Esophagus squamous epithelium (tissue), 4 donors: ENCODE measurements around the gene METTL24.

Source experiments
- POLR2A ChIP-seq, 4 donors: fragments of 450-650 bp; IDR thresholded peaks; one replicate each; pipeline ENCODE4 v1.6.1; 2017; ENCODE audit warnings: antibody characterized with exemption in 4 of 4, mild to moderate bottlenecking in 4 of 4, moderate library complexity in 3 of 4
- TF ChIP-seq, protein P1 (sequence below), 6 experiments: fragments of 450-650 bp in 4 of 6; fragments of 200-600 bp in 2 of 6; sonication (generic) in 2 of 6; IDR thresholded peaks; one replicate each; pipeline ENCODE4 v1.5.1; 2016 to 2019; ENCODE audit warnings: antibody characterized with exemption in 6 of 6, mild to moderate bottlenecking in 4 of 6, moderate library complexity in 4 of 6

DNA sequence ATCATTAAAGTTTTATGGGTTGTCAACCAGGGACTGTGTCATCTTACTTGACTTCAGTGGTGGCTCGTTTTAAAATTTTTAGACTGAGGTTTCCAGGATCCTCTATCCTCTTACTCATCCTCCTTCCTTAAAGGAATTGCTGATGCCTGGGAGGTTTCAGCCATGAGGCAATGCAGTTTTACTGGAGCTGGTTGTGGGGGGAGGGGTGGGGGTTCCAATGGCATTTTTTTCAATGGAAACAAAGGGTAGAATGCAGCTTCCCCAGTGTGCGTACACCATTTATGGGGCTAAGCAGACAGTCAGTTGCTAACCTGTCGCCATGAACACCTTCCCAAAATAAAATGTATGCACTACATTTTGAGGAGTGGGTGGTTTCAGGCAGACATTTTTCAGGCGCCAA is 88.0 kb downstream of the METTL24 start:
- TF ChIP-seq, protein P1, sequence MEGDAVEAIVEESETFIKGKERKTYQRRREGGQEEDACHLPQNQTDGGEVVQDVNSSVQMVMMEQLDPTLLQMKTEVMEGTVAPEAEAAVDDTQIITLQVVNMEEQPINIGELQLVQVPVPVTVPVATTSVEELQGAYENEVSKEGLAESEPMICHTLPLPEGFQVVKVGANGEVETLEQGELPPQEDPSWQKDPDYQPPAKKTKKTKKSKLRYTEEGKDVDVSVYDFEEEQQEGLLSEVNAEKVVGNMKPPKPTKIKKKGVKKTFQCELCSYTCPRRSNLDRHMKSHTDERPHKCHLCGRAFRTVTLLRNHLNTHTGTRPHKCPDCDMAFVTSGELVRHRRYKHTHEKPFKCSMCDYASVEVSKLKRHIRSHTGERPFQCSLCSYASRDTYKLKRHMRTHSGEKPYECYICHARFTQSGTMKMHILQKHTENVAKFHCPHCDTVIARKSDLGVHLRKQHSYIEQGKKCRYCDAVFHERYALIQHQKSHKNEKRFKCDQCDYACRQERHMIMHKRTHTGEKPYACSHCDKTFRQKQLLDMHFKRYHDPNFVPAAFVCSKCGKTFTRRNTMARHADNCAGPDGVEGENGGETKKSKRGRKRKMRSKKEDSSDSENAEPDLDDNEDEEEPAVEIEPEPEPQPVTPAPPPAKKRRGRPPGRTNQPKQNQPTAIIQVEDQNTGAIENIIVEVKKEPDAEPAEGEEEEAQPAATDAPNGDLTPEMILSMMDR (IDR thresholded peaks at IDR 0.05) = no peak
- TF ChIP-seq POLR2A (IDR thresholded peaks at IDR 0.05) = no peak
